Suprapubic skin (tissue), 4 donors: Measurements from ENCODE around the gene ADAMTS8. TPM values are rescaled to one million over a fixed set of nuclear protein-coding genes. Genes with fewer than 3 reads are reported as not detected.
"Not testable (repeated sequence)": the region's sequence is repeated elsewhere in the genome, so short reads cannot be mapped to it uniquely, and the experiment has no call there.

Experiments
- DNase-seq, 2 donors: peaks; one replicate each; pipeline ENCODE4 v3.0.0-alpha.2; 2019; ENCODE audit warnings: low spot score in 2 of 2
- H3K27ac ChIP-seq: fragments of 200-600 bp; sonication (generic); one replicate; pipeline ENCODE4 v1.5.1; 2019
- H3K27me3 ChIP-seq: fragments of 200-600 bp; sonication (generic); one replicate; pipeline ENCODE4 v1.5.1; 2019
- H3K36me3 ChIP-seq: fragments of 200-600 bp; sonication (generic); one replicate; pipeline ENCODE4 v1.5.1; 2019
- H3K4me1 ChIP-seq: fragments of 200-600 bp; sonication (generic); one replicate; pipeline ENCODE4 v1.5.1; 2019
- H3K4me3 ChIP-seq: fragments of 200-600 bp; sonication (generic); one replicate; pipeline ENCODE4 v1.5.1; 2019; ENCODE audit warnings: mild to moderate bottlenecking
- H3K9me3 ChIP-seq: fragments of 200-600 bp; sonication (generic); one replicate; pipeline ENCODE4 v1.5.1; 2019
- CTCF ChIP-seq, 2 donors: fragments of 200-600 bp in 1 of 2; fragments of 450-650 bp in 1 of 2; sonication (generic) in 1 of 2; IDR thresholded peaks; one replicate each; pipeline ENCODE4 v1.5.1; 2016 to 2019; ENCODE audit warnings: antibody characterized with exemption in 2 of 2, mild to moderate bottlenecking in 1 of 2, moderate library complexity in 1 of 2
- EP300 ChIP-seq: sonication (generic); formaldehyde crosslinking; IDR thresholded peaks from one replicate; pipeline ENCODE4 v1.6.1; 2017; ENCODE audit warnings: antibody characterized with exemption
- POLR2A ChIP-seq, 2 donors: fragments of 450-650 bp; IDR thresholded peaks; one replicate each; pipeline ENCODE4 v1.6.1; 2017; ENCODE audit warnings: antibody characterized with exemption in 2 of 2, mild to moderate bottlenecking in 2 of 2, moderate library complexity in 2 of 2
- POLR2AphosphoS5 ChIP-seq, 3 donors: sonication (generic); formaldehyde crosslinking; IDR thresholded peaks; one replicate each; pipeline ENCODE4 v1.6.1; 2017; ENCODE audit warnings: antibody characterized with exemption in 3 of 3
- WGBS: methylation state at CpG from one replicate; pipeline ENCODE4 v1.1.5; 2018; 5-methylcytosine and 5-hydroxymethylcytosine counted together
- total RNA-seq, 4 donors: library from RNA; depleted of rRNA; stranded (reverse); fragments of >200 nt; gene quantifications; one replicate each; pipeline ENCODE4 v1.1.0, GENCODE V29; 2016

ADAMTS8 gene
- total RNA-seq, 4 donors from 2014 or later = 0.30 to 0.72 (median 0.65) TPM

- Histone ChIP-seq H3K4me1 (no peaks in the 10 kb centered on the region), H3K27me3 (no peaks in the 10 kb centered on the region), H3K9me3 (no peaks in the 10 kb centered on the region), H3K36me3 (no peaks in the 10 kb centered on the region), H3K4me3 (no peak overlapping the region), H3K27ac (no peak overlapping the region)
- DNase-seq = no peak
- 88% methylated on average over 2 of the region's 2 CpGs for WGBS
- TF ChIP-seq CTCF (IDR thresholded peaks at IDR 0.05) (no peak), EP300 (no peak), POLR2A (IDR thresholded peaks at IDR 0.05) (no peak), POLR2AphosphoS5 (IDR thresholded peaks at IDR 0.05) (no peak)
Measured at GRCh38 chr11:130441719-130442118, 13.3 kb upstream of the ADAMTS8 start.

- no peak for TF ChIP-seq EP300
- no peak overlapping the region for H3K4me3 ChIP-seq
- WGBS = 77% methylated on average over 6 of the region's 6 CpGs
- no peaks in the 10 kb centered on the region for H3K36me3 ChIP-seq
- DNase-seq = no peak
- no peaks in the 10 kb centered on the region for H3K27me3 ChIP-seq
- no peaks in the 10 kb centered on the region for H3K9me3 ChIP-seq
- H3K4me1 ChIP-seq = peaks cover 5% of the 10 kb centered on the region
- no peak overlapping the region for H3K27ac ChIP-seq
Measured at GRCh38 chr11:130439876-130440275, 11.5 kb upstream of the ADAMTS8 start.

GRCh38 chr11:130439160-130439519, 10.7 kb upstream of the ADAMTS8 start:
- Histone ChIP-seq H3K36me3 (no peaks in the 10 kb centered on the region), H3K27ac (no peak overlapping the region), H3K4me1 (peaks cover 5% of the 10 kb centered on the region), H3K9me3 (no peaks in the 10 kb centered on the region), H3K27me3 (no peaks in the 10 kb centered on the region), H3K4me3 (no peak overlapping the region)
- DNase-seq = no peak
- WGBS = 75% methylated on average over 4 of the region's 4 CpGs
- TF ChIP-seq EP300 (no peak), POLR2AphosphoS5 (IDR thresholded peaks at IDR 0.05) (no peak), POLR2A (IDR thresholded peaks at IDR 0.05) (no peak), CTCF (IDR thresholded peaks at IDR 0.05) (no peak)

GRCh38 chr11:130438401-130439159, 10.2 kb upstream of the ADAMTS8 start:
- H3K36me3 ChIP-seq, H3K4me3 ChIP-seq, H3K27ac ChIP-seq, H3K9me3 ChIP-seq, DNase-seq, H3K27me3 ChIP-seq, H3K4me1 ChIP-seq: not testable (repeated sequence)
- 86% methylated on average over 10 of the region's 10 CpGs for WGBS

GRCh38 chr11:130437848-130438247, 9.4 kb upstream of the ADAMTS8 start:
- no peak for TF ChIP-seq POLR2A (IDR thresholded peaks at IDR 0.05)
- no peak for TF ChIP-seq EP300
- no peak for TF ChIP-seq POLR2AphosphoS5 (IDR thresholded peaks at IDR 0.05)
- no peak for TF ChIP-seq CTCF (IDR thresholded peaks at IDR 0.05)
- WGBS = 76% methylated on average over 7 of the region's 7 CpGs
- no peaks in the 10 kb centered on the region for H3K27me3 ChIP-seq
- no peak overlapping the region for H3K27ac ChIP-seq
- no peaks in the 10 kb centered on the region for H3K9me3 ChIP-seq
- no peak overlapping the region for H3K4me3 ChIP-seq
- H3K4me1 ChIP-seq = peaks cover 5% of the 10 kb centered on the region
- no peak for DNase-seq
- no peaks in the 10 kb centered on the region for H3K36me3 ChIP-seq

- WGBS = 88% methylated on average over 3 of the region's 3 CpGs
Measured at GRCh38 chr11:130436171-130436570, 7.8 kb upstream of the ADAMTS8 start.

More at GRCh38 chr11:130436171-130436570, 7.8 kb upstream of the ADAMTS8 start:
- DNase-seq = no peak
- peaks cover under 1% of the 10 kb centered on the region for H3K27me3 ChIP-seq
- no peaks in the 10 kb centered on the region for H3K9me3 ChIP-seq
- H3K36me3 ChIP-seq = no peaks in the 10 kb centered on the region
- peaks cover 5% of the 10 kb centered on the region for H3K4me1 ChIP-seq
- no peak overlapping the region for H3K4me3 ChIP-seq
- TF ChIP-seq POLR2AphosphoS5 (IDR thresholded peaks at IDR 0.05) (no peak), CTCF (IDR thresholded peaks at IDR 0.05) (no peak), POLR2A (IDR thresholded peaks at IDR 0.05) (no peak), EP300 (no peak)
- H3K27ac ChIP-seq = no peak overlapping the region
